IPS-NIHi7 (cell line): Measurements from ENCODE around the gene SUSD1.
"Not testable (repeated sequence)": the region's sequence is repeated elsewhere in the genome, so short reads cannot be mapped to it uniquely, and the experiment has no call there.

ENCODE experiments used
- DNase-seq: peaks from one replicate; pipeline ENCODE4 v3.0.0; 2012; ENCODE audit warnings: mixed read lengths; ENCODE audit errors: extremely low spot score

SUSD1 gene

GRCh38 chr9:112174965-112175795 is at the start of gene SUSD1:
TSS of gene SUSD1 (minus strand) at chr9:112175297. CDS start at chr9:112175235, 62 bp downstream.
- peak; percentile 58 for DNase-seq

GRCh38 chr9:112224401-112225289 is 49.5 kb upstream of the SUSD1 start:
- no peak for DNase-seq

GRCh38 chr9:112218908-112219307 is 43.8 kb upstream of the SUSD1 start:
- no peak for DNase-seq

GRCh38 chr9:112212926-112213325 is 37.8 kb upstream of the SUSD1 start:
- DNase-seq, result no peak

GRCh38 chr9:112207451-112207850 is 32.4 kb upstream of the SUSD1 start:
- DNase-seq, result no peak

GRCh38 chr9:112203536-112203935 is 28.4 kb upstream of the SUSD1 start:
- no peak for DNase-seq

GRCh38 chr9:112200711-112201110 is 25.6 kb upstream of the SUSD1 start:
- DNase-seq, result no peak

- DNase-seq, result no peak
These were observed 23.5 kb upstream of the SUSD1 start for GRCh38 chr9:112198646-112199045.

GRCh38 chr9:112194969-112195431 is 19.9 kb upstream of the SUSD1 start:
- no peak for DNase-seq

GRCh38 chr9:112193572-112194288 is 18.6 kb upstream of the SUSD1 start:
- no peak for DNase-seq

GRCh38 chr9:112190320-112190719 is 15.2 kb upstream of the SUSD1 start:
- not testable (repeated sequence) for DNase-seq

- no peak for DNase-seq
These were observed 13.8 kb upstream of the SUSD1 start for GRCh38 chr9:112188884-112189283.

- DNase-seq, result no peak
These were observed 12.3 kb upstream of the SUSD1 start for GRCh38 chr9:112187404-112187803.

- no peak for DNase-seq
These were observed 11.6 kb upstream of the SUSD1 start for GRCh38 chr9:112186695-112187094.

GRCh38 chr9:112184946-112185345 is 9.8 kb upstream of the SUSD1 start:
- no peak for DNase-seq

GRCh38 chr9:112184221-112184620 is 9.1 kb upstream of the SUSD1 start:
- no peak for DNase-seq

- DNase-seq, result no peak
These were observed 5.3 kb upstream of the SUSD1 start for GRCh38 chr9:112180387-112180881.

- DNase-seq, result no peak
These were observed 4.7 kb upstream of the SUSD1 start for GRCh38 chr9:112179816-112180215.

- DNase-seq, result no peak
These were observed 1.4 kb upstream of the SUSD1 start for GRCh38 chr9:112176524-112176923.

GRCh38 chr9:112175796-112176315 is 759 bp upstream of the SUSD1 start:
- DNase-seq, result peak; percentile 43

GRCh38 chr9:112174222-112174964 is 704 bp downstream of the SUSD1 start:
- peak; percentile 56 for DNase-seq
